H1 (cell line): ENCODE data around the gene KDF1. TPM values are rescaled to one million over a fixed set of nuclear protein-coding genes. Genes with fewer than 3 reads are reported as not detected.

Experiments used
- BRCA1 ChIP-seq: IDR thresholded peaks from 2 replicates; pipeline ENCODE4 v1.6.1; 2012; ENCODE audit warnings: low read depth, low read length, improper control_type of control experiment
- CEBPB ChIP-seq: IDR thresholded peaks from 2 replicates; pipeline ENCODE4 v1.6.1; 2012; ENCODE audit warnings: low read depth, low read length
- CTBP2 ChIP-seq: IDR thresholded peaks from 2 replicates; pipeline ENCODE4 v1.7.0; 2011; ENCODE audit warnings: borderline replicate concordance, mild to moderate bottlenecking, moderate library complexity, mixed read lengths, low read length; ENCODE audit not compliant: insufficient read depth, insufficient read length
- HDAC2 ChIP-seq, 2 experiments: fragments of 300-600 bp in 1 of 2; sonication (generic) in 1 of 2; IDR thresholded peaks; 2 replicates each; pipeline ENCODE4 v1.6.1; 2011 to 2012; ENCODE audit warnings: low read depth in 2 of 2, low read length in 2 of 2, mild to moderate bottlenecking in 2 of 2, moderate library complexity in 2 of 2, borderline replicate concordance in 1 of 2, inconsistent platforms in 1 of 2
- JUND ChIP-seq: IDR thresholded peaks from 2 replicates; pipeline ENCODE4 v1.6.1; 2011; ENCODE audit warnings: mild to moderate bottlenecking, improper control_type of control experiment, low read length
- KDM4A ChIP-seq: IDR thresholded peaks from one replicate; pipeline ENCODE4 v1.7.1; 2012; ENCODE audit warnings: low read depth, mild to moderate bottlenecking, moderate library complexity, low read length, inconsistent platforms; ENCODE audit not compliant: severe bottlenecking
- SRF ChIP-seq: IDR thresholded peaks from 2 replicates; pipeline ENCODE4 v1.6.1; 2011; ENCODE audit warnings: mild to moderate bottlenecking, low read depth, low read length, moderate library complexity
- YY1 ChIP-seq: IDR thresholded peaks from 2 replicates; pipeline ENCODE4 v1.6.1; 2011; ENCODE audit warnings: low read depth, mild to moderate bottlenecking, low read length
- polyA plus RNA-seq, 7 experiments: library from polyadenylated mRNA; depleted of rRNA in 3 of 7; stranded (reverse) in 5 of 7; unstranded in 2 of 7; fragments of >200 nt in 5 of 7; fragments of 200-250 nt in 2 of 7; gene quantifications; 1 replicate in 5 of 7; 2 replicates in 1 of 7; 4 replicates in 1 of 7; pipeline versions ENCODE4 v1.2.1 to v1.2.3, GENCODE V29; 2011 to 2013; ENCODE audit warnings: missing spikeins in 2 of 7, mixed read lengths in 2 of 7
- total RNA-seq: library from RNA; stranded (reverse); fragmentation: NEBNext Ultra II Directional; extraction: Animal tissue kit (Norgen Biotek cat#: 25700); gene quantifications from 2 replicates; pipeline ENCODE4 v1.2.1, GENCODE V29; 2021
- TF ChIP-seq, protein P1 (sequence below), 3 experiments: IDR thresholded peaks; 1 replicate in 2 of 3; 2 replicates in 1 of 3; pipeline versions ENCODE4 v1.5.1 to v1.6.1; 2011; ENCODE audit warnings: low read length in 3 of 3, mild to moderate bottlenecking in 3 of 3, inconsistent platforms in 2 of 3, low read depth in 1 of 3, moderate library complexity in 1 of 3; ENCODE audit not compliant: insufficient read depth in 1 of 3; ENCODE audit errors: control extremely low read depth in 1 of 3

Gene KDF1
- total and polyA plus RNA-seq, 2 of the 8 experiments (the other 6 are each of a cell fraction or from before 2014, with no cell fraction given), result 16.9 to 37.5 TPM

- TF ChIP-seq, protein P1, sequence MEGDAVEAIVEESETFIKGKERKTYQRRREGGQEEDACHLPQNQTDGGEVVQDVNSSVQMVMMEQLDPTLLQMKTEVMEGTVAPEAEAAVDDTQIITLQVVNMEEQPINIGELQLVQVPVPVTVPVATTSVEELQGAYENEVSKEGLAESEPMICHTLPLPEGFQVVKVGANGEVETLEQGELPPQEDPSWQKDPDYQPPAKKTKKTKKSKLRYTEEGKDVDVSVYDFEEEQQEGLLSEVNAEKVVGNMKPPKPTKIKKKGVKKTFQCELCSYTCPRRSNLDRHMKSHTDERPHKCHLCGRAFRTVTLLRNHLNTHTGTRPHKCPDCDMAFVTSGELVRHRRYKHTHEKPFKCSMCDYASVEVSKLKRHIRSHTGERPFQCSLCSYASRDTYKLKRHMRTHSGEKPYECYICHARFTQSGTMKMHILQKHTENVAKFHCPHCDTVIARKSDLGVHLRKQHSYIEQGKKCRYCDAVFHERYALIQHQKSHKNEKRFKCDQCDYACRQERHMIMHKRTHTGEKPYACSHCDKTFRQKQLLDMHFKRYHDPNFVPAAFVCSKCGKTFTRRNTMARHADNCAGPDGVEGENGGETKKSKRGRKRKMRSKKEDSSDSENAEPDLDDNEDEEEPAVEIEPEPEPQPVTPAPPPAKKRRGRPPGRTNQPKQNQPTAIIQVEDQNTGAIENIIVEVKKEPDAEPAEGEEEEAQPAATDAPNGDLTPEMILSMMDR (IDR thresholded peaks at IDR 0.05; ENCODE audit: control extremely low read depth in 1 of 3, insufficient read depth in 1 of 3, low read depth in 1 of 3, low read length in 3 of 3), result no peak
- no peak for TF ChIP-seq SRF
- TF ChIP-seq BRCA1, result no peak
- TF ChIP-seq CTBP2, result no peak
- TF ChIP-seq HDAC2 (IDR thresholded peaks at IDR 0.05; ENCODE audit: borderline replicate concordance in 1 of 2, low read depth in 2 of 2, low read length in 2 of 2), result no peak
- no peak for TF ChIP-seq JUND
- no peak for TF ChIP-seq YY1
- no peak for TF ChIP-seq KDM4A
- TF ChIP-seq CEBPB, result no peak
- TF ChIP-seq, all 59 proteins: peak for 0
These were observed 27.7 kb downstream of the KDF1 start (continued) for GRCh38 chr1:26932531-26932930.
